GM04503 (cell line): ENCODE measurements around the gene DSE.

ENCODE experiments used
- DNase-seq: peaks from one replicate; pipeline ENCODE4 v3.0.0-alpha.2; 2012; ENCODE audit warnings: low read depth

The DSE gene

GRCh38 chr6:116388924-116389323 lies 18.2 kb downstream of the DSE start:
- DNase-seq, result no peak

GRCh38 chr6:116389357-116389756 lies 18.6 kb downstream of the DSE start:
- DNase-seq, result no peak

GRCh38 chr6:116390581-116390980 lies 19.8 kb downstream of the DSE start:
- DNase-seq, result no peak

- no peak for DNase-seq
Measured at GRCh38 chr6:116392132-116393013, 21.6 kb downstream of the DSE start.

- no peak for DNase-seq
Measured at GRCh38 chr6:116393430-116393829, 22.7 kb downstream of the DSE start.

- no peak for DNase-seq
Measured at GRCh38 chr6:116395647-116396046, 24.9 kb downstream of the DSE start.

- no peak for DNase-seq
Measured at GRCh38 chr6:116396441-116396840, 25.7 kb downstream of the DSE start.

GRCh38 chr6:116397914-116398313 lies 27.2 kb downstream of the DSE start:
- DNase-seq, result no peak

- DNase-seq, result no peak
Measured at GRCh38 chr6:116398316-116399010, 27.7 kb downstream of the DSE start.

- DNase-seq, result no peak
Measured at GRCh38 chr6:116399287-116399686, 28.5 kb downstream of the DSE start.

- DNase-seq, result no peak
Measured at GRCh38 chr6:116400328-116400727, 29.6 kb downstream of the DSE start.

GRCh38 chr6:116402108-116402937 lies 31.6 kb downstream of the DSE start:
- no peak for DNase-seq

GRCh38 chr6:116403205-116403604 lies 32.5 kb downstream of the DSE start:
- no peak for DNase-seq

- DNase-seq, result no peak
Measured at GRCh38 chr6:116404696-116405095, 33.9 kb downstream of the DSE start.

- no peak for DNase-seq
Measured at GRCh38 chr6:116405138-116405537, 34.4 kb downstream of the DSE start.

- DNase-seq, result no peak
Measured at GRCh38 chr6:116405652-116406356, 35.1 kb downstream of the DSE start.

- no peak for DNase-seq
Measured at GRCh38 chr6:116406678-116407345, 36.1 kb downstream of the DSE start.

- no peak for DNase-seq
Measured at GRCh38 chr6:116408491-116408890, 37.7 kb downstream of the DSE start.

GRCh38 chr6:116409756-116410155 lies 39.0 kb downstream of the DSE start:
- no peak for DNase-seq

GRCh38 chr6:116411284-116411623 lies 40.5 kb downstream of the DSE start:
- DNase-seq, result no peak

- no peak for DNase-seq
Measured at GRCh38 chr6:116412270-116412669, 41.5 kb downstream of the DSE start.
